GM12872 (cell line): ENCODE results near the gene MRPS18B.

ENCODE experiments used
- TF ChIP-seq, protein P1 (sequence below): IDR thresholded peaks from 3 replicates; pipeline ENCODE4 v1.5.1; 2011; ENCODE audit warnings: low read depth, mild to moderate bottlenecking, low read length, moderate library complexity; ENCODE audit not compliant: insufficient read depth

Gene MRPS18B

DNA sequence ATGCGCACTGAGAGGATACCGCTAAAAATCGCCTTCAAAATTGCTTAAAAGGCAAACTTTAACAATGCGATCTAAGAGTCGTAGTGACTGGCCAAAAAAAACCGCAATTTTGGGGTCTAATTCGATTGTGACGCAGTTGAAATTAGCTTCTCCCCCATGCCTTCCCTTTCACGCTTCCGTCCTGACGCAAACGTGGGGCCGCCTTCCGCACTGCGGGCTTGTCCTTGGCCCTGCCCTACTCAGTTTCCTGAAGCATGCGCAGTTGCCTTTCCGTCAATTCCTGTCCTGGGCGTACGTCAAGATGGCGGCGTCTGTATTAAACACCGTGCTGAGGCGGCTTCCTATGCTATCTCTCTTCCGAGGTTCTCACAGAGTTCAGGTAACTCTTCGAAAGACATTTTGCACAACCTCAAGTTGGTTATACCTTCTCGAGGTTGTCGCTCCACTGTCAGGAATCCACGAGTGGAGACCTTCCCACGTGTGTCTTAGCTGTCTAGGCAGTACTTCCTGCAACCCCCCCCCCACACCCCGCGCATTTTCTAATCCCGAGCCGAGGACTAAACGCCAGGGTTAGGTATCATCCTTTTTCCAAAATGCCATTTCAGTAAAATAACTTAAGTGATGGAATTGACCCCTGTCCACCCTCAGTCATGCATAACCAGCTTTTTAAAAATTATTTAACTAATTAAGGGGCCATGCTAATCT, at the start of gene MRPS18B:
TSS of gene MRPS18B (plus strand) at position 276 of the 705 bp plus-strand sequence. CDS start at position 302, 26 bp downstream.
- TF ChIP-seq, protein P1, sequence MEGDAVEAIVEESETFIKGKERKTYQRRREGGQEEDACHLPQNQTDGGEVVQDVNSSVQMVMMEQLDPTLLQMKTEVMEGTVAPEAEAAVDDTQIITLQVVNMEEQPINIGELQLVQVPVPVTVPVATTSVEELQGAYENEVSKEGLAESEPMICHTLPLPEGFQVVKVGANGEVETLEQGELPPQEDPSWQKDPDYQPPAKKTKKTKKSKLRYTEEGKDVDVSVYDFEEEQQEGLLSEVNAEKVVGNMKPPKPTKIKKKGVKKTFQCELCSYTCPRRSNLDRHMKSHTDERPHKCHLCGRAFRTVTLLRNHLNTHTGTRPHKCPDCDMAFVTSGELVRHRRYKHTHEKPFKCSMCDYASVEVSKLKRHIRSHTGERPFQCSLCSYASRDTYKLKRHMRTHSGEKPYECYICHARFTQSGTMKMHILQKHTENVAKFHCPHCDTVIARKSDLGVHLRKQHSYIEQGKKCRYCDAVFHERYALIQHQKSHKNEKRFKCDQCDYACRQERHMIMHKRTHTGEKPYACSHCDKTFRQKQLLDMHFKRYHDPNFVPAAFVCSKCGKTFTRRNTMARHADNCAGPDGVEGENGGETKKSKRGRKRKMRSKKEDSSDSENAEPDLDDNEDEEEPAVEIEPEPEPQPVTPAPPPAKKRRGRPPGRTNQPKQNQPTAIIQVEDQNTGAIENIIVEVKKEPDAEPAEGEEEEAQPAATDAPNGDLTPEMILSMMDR = no peak

DNA sequence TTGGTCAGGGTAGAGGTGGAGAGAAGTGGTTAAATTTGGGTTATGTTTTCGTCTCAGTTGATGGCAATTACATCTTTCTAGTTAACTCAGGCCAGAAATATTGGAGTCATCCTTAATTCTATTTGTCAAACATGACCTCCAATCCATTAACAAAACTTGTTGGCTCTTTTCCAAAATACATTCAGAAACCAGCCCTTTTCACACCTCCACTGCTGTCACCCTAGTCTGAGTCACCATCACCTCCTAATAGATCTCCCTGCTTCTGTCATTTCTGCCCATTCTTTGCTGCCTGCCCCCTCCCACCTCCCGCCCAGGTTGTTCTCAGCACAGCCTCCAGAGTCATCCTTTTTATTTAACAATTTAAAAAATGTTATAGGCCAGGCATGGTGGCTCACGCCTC, 49.4 kb upstream of the MRPS18B start:
- TF ChIP-seq, protein P1 = no peak

DNA sequence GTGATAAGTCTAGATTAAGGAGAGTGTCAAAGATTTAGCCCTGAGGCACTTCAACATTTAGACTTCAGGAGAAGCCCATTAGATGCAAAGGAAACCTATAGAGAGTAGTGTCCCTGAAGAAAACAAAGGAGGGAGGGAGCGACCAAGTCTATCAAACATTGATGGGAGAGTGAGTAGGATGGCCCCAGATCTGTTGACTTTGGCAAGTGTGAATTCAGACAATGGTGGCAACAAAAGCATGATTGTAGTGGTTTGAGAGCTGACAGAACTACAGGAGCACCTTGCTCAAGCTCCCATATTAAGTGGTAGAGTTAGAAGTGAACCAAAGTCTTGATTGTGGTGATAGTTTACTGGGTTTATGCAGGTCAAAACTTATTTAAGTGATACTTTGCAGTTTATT, 47.4 kb upstream of the MRPS18B start:
- TF ChIP-seq, protein P1 = no peak

DNA sequence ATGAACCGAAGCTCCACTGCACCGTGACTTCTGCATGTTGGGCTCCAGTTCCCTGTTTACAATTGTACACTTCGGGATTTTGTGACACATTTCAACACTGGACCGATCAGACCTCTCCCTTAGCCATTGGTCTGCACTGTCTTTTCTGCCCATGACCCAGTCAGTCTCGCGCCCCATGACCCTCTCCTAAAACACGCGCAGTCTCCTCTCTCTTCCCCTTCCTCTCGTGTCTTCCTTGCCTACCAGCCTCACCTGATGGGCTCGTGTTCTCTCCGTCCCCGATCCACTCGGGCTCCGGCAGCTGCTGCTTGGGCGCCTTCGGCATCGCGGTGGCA, 46.9 kb upstream of the MRPS18B start:
- TF ChIP-seq, protein P1 = no peak

DNA sequence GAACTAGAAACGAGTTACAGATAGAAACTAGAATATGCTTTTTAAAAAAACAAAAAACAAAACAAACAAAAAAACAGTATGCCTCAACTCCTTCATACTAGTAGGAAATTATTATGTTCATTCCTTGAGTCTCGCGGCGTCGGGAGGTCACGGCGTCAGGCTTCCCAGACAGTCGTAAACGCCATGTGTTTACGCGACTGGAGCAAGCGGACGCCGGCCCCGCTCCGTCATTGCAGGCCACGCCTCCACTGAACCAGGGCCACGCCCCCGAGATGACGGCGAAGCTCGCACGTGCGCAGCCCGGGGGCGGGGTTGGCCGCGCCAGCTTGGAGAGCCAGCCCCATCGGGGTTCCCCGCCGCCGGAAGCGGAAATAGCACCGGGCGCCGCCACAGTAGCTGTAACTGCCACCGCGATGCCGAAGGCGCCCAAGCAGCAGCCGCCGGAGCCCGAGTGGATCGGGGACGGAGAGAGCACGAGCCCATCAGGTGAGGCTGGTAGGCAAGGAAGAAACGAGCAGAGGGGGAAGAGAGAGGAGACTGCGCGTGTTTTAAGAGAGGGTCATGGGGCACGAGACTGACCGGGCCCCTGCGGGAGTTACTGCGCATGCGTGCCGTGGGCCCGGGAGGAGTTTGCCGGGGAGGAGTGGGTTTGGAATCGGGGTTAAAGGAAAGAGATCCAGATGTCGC, 46.4 kb upstream of the MRPS18B start, which contains the start of gene ABCF1:
TSS of gene ABCF1 (plus strand) at position 368 of the 687 bp plus-strand sequence. CDS start at position 414, 46 bp downstream.
- TF ChIP-seq, protein P1 = no peak

DNA sequence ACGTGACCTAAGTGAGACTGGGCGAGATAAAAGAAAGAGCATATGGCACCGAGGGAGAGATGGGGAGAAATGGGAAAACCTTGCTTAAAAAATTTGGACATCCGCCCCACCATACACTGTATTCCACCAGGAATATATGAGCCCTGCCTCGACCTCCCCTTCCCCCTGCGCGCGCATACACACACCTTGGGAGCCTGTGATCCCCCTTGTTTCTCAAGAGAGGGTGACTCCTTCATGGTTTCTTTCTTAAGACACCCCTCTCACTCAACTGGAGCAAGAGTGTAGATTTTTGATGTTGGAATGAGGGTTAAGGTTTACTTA, 45.9 kb upstream of the MRPS18B start:
- TF ChIP-seq, protein P1 = no peak

DNA sequence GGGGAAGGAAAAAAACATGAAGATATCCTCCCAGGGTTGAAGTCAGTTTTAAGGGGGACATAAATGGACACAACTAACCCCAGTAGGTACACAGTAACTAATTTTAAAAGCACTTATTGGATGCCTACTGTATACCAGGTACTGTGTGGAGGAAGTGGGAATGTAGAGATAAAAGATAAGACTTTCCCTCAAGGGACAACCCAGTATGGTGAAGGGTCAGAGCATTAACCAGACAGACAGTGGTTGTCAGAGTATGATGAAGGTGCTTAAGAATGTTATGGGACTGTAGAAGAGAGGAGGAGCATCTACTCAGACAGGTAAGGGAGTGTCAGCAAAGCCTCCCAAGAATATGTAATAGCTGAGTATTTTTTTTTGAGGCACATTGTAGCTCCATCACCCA, 45.5 kb upstream of the MRPS18B start:
- TF ChIP-seq, protein P1 = no peak
